Stimulated activated naive CD8-positive, alpha-beta T cell treated with anti-CD3 and anti-CD28 coated beads, Interleukin-15, Interleukin-2, amounts not matched to agents 100 ng/mL and 50 ng/mL, for 24 hours (primary cell): ENCODE data around the gene PRDX1.
"Not testable (repeated sequence)": the region's sequence is repeated elsewhere in the genome, so short reads cannot be mapped to it uniquely, and the experiment has no call there.

Source experiments
- H3K27ac Mint-ChIP-seq: one replicate; pipeline ENCODE4 v1.8.0; 2021; ENCODE audit warnings: mild to moderate bottlenecking, mixed read lengths
- H3K27me3 Mint-ChIP-seq: one replicate; pipeline ENCODE4 v1.8.0; 2021; ENCODE audit warnings: mixed read lengths
- H3K36me3 Mint-ChIP-seq: one replicate; pipeline ENCODE4 v1.8.0; 2021; ENCODE audit warnings: low read depth, mixed read lengths
- H3K4me1 Mint-ChIP-seq: one replicate; pipeline ENCODE4 v1.8.0; 2021; ENCODE audit warnings: low read depth, mixed read lengths
- H3K4me3 Mint-ChIP-seq: one replicate; pipeline ENCODE4 v1.8.0; 2021; ENCODE audit warnings: mild to moderate bottlenecking, mixed read lengths
- H3K9me3 Mint-ChIP-seq: one replicate; pipeline ENCODE4 v1.8.0; 2021; ENCODE audit warnings: mixed read lengths

Gene PRDX1

DNA sequence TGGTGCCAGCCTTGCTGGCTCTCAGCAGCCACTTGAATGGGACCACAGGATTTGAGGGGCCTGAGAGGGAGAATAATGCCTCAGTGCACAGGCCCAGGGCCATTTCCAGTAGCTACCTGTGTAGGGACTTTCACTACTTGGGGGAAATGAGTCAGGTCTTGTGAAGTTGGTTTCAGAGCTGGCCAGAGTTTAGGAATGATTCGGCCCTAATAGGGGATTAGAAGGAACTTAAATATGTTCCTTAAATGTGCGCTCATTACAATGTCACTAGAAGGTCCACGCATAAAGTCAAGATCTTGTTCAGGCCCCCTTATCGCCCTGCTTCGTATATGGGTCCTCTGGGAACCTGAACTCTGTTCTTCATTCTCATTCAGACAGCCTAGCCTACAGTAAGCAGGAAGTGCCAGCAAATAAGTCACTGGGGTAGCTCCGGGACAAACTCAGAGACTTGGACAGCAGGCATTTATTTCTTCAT is 23.4 kb upstream of the PRDX1 start:
- H3K36me3 Mint-ChIP-seq, result no peaks in the 10 kb centered on the region
- no peaks in the 10 kb centered on the region for H3K9me3 Mint-ChIP-seq
- H3K27ac Mint-ChIP-seq, result peak overlapping the region; percentile 77

DNA sequence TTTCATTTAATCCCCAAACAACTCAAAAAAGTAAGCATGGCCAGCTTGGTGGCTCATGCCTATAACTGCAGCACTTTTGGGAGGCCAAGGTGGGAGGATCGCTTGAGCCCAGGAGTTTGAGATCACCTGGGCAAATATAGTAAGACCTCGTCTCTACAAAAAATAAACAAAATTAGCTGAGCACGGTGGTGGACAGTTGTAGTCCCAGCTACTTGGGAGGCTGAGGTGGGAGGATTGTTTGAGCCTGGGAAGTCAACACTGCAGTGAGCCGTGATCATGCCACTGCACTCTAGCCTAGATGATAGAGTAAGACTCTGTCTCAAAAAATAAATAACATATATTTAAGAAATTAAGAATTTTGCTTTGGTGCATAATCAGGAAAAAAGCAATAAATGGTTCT is 22.8 kb upstream of the PRDX1 start:
- Mint-ChIP-seq H3K9me3 (no peaks in the 10 kb centered on the region), H3K27me3 (no peaks in the 10 kb centered on the region), H3K4me1 (peaks cover 52% of the 10 kb centered on the region), H3K36me3 (no peaks in the 10 kb centered on the region), H3K27ac (peak overlapping the region; percentile 89), H3K4me3 (peak overlapping the region; percentile 71)

More for the DNA sequence above, 23.4 kb upstream of the PRDX1 start:
- H3K27me3 Mint-ChIP-seq, result no peaks in the 10 kb centered on the region
- peak overlapping the region; percentile 56 for H3K4me3 Mint-ChIP-seq
- peaks cover 55% of the 10 kb centered on the region for H3K4me1 Mint-ChIP-seq

DNA sequence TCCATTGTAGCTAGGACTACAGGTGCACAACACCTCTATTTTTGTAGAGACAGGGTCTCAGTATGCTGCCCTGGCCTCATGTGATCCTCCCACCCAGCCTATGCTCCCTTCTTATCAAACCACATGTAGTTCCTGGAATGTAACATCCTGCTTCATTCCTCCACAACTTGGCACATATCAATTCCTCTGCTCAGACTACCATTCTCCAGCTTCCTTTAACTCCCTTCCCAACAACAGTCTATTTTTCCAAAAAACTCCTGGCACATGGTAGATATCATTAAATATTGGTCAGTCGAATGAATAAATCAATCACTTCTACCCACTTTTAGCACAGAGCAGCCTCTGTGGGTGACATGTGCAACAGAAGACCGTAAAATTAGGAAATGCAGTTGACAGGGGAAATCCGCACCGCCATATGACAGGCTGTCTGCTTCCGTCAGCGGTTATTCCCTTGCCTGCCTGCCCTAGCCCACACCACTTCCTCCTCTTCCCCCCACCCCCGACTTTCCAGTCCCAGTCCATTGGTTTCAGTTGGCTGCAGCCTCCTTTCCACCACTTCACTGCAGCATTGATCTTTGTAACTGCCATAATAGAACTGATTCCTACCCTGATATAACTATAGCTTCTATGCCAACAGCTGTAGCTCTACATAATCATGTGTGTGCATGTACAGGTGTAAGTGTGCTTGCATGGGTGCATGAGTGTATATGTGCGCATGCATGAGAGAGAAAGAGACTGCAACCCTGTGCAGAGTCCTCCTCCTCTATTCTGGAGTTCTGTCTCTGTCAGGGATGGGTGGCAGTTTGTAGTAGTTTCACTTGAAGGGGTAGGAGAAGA is 22.1 kb upstream of the PRDX1 start:
- Mint-ChIP-seq H3K27ac (peak overlapping the region; percentile 89), H3K4me1 (peaks cover 50% of the 10 kb centered on the region), H3K36me3 (no peaks in the 10 kb centered on the region), H3K27me3 (no peaks in the 10 kb centered on the region), H3K4me3 (peak overlapping the region; percentile 71), H3K9me3 (no peaks in the 10 kb centered on the region)

DNA sequence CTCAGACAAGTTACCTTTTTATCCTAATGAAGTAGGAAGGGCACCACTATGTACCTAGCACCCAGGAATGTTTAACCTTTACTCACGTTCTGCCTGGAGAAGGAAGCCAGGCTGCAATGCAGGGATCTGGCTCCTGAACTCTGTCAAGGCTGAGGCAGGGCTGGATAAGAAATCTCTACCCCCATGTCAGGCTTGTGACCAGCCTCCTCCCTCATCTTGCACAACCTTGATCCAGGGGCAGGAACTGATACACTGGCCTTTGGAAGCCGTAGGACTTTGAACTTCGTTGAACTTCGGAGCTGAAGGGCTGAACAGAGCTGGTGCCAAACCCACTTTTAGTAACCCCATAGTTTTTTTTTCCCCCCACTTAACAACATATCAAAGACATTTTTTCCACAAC is 20.9 kb upstream of the PRDX1 start:
- Mint-ChIP-seq H3K4me3 (no peak overlapping the region), H3K36me3 (no peaks in the 10 kb centered on the region), H3K27ac (no peak overlapping the region), H3K9me3 (no peaks in the 10 kb centered on the region), H3K4me1 (peaks cover 51% of the 10 kb centered on the region), H3K27me3 (no peaks in the 10 kb centered on the region)

DNA sequence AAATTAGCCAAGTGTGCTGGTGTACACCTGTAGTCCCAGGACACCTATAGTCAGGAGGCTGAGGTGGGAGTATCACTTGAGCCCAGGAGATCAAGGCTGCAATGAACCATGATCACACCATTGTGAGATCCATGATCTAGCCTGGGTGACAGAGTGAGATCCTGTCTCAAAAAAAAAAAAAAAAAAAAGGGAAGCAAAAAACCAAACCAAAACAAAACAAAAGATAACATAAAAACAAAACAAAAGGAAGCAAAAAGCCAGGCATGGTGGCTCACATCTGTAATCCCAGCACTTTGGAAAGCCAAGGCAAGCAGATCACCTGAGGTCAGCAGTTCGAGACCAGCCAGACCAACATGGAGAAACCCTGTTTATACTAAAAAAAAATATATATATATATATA is 19.5 kb upstream of the PRDX1 start:
- peaks cover 57% of the 10 kb centered on the region for H3K4me1 Mint-ChIP-seq
- H3K27ac Mint-ChIP-seq, result no peak overlapping the region
- H3K27me3 Mint-ChIP-seq, result no peaks in the 10 kb centered on the region
- H3K36me3 Mint-ChIP-seq, result no peaks in the 10 kb centered on the region
- no peaks in the 10 kb centered on the region for H3K9me3 Mint-ChIP-seq
- H3K4me3 Mint-ChIP-seq, result no peak overlapping the region

DNA sequence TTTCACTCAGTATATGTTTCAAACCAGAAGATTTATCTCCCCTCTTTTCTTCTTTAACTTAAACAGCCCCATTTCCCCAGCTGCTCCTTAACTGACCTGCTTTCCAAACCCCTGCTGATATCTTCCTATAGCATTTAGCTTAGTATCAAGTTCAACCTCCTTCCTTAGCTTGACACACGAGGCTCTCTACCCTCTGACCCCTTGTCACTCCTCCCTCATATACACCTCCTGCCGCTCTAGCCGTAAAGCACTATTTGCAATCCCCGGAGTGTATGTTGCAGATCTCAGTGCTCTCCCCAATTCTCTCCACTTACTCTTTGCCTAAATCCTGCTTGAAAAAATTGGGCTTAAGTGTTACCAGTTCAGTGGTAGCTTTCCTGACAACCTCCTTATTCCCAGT is 15.2 kb upstream of the PRDX1 start:
- H3K4me3 Mint-ChIP-seq, result no peak overlapping the region
- no peaks in the 10 kb centered on the region for H3K36me3 Mint-ChIP-seq
- H3K27ac Mint-ChIP-seq, result peak overlapping the region; percentile 5
- no peaks in the 10 kb centered on the region for H3K9me3 Mint-ChIP-seq
- H3K4me1 Mint-ChIP-seq, result peaks cover 28% of the 10 kb centered on the region
- peaks cover 3% of the 10 kb centered on the region for H3K27me3 Mint-ChIP-seq

DNA sequence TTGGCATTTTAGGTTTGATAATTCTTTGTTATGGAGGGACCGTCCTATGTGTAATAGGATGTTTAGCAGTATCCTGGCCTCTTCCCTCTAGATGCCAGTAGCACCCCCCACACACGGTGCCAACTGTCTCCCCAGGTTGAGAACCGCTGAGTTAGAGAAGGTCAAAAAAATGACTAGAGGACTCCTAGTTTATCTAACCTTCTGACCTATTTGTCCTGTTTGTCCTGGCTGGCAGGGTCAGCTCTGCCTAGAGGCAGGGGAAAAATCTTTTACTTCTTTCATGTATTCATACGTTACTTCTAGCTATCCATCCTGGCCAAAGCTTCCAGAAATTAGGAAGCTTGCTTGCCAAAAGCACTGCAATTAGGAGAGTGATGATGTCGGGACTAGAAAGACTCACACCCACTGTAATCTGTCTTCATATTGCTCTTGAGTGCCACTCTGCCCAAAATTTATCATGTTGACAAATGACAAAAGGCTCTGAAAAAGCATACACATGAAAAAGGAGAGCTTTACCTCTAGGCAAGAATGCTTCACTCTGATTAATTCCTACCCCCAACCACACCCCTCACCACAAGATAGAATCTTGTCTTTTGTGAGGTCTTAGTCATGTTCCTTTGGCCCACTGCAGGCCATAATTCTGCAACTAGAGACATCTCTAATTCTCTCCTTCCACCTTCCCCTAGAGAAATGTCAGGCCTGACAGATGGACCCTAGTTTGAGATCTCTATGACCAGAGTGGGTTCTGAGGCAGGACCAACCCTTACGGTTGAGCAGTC is 14.5 kb upstream of the PRDX1 start:
- peak overlapping the region; percentile 42 for H3K27ac Mint-ChIP-seq
- no peaks in the 10 kb centered on the region for H3K9me3 Mint-ChIP-seq
- H3K4me3 Mint-ChIP-seq, result no peak overlapping the region
- H3K36me3 Mint-ChIP-seq, result no peaks in the 10 kb centered on the region
- H3K4me1 Mint-ChIP-seq, result peaks cover 27% of the 10 kb centered on the region
- peaks cover 3% of the 10 kb centered on the region for H3K27me3 Mint-ChIP-seq

DNA sequence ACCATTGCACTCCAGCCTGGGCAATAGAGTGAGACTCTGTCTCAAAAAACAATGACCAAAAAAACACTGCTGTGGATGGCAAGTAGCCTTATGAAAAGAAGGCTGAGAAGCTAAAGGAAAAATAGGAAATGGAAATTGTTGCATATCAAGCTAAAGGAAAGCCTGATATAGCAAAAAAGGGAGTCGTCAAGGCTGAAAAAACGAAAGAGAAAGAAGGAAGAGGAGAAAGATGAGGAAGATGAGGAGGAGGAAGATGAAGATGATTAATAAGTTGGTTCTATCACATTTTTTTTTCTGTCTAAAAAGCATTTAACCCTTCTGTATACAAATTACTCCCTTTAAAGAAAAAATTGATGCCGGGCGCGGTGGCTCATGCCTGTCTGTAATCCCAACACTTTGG is 10.2 kb upstream of the PRDX1 start:
- Mint-ChIP-seq H3K36me3 (no peaks in the 10 kb centered on the region), H3K27ac (no peak overlapping the region), H3K9me3 (no peaks in the 10 kb centered on the region), H3K4me1 (peaks cover 19% of the 10 kb centered on the region), H3K4me3 (no peak overlapping the region), H3K27me3 (peaks cover 3% of the 10 kb centered on the region)

DNA sequence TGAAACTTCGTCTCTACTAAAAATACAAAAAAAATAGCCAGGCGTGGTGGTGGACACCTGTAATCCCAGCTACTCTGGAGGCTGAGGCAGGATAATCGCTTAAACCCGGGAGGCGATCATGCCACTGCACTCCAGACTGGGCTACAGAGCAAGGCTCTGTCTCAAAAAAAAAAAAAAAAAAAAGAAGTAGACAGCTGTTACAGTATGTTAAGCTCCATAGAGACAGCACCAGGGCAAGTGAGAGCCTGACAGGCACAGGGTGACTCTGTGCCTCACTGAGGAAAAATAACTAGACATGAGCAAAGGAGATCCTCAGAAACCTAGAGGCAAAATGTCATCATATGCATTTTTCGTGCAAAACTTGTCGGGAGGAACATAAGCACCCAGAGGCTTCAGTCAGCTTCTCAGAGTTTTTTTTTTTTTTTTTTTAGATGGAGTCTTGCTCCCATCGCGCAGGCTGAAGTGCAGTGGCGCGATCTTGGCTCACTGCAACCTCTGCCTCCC is 9.0 kb upstream of the PRDX1 start:
- no peak overlapping the region for H3K4me3 Mint-ChIP-seq
- peaks cover 7% of the 10 kb centered on the region for H3K4me1 Mint-ChIP-seq
- no peaks in the 10 kb centered on the region for H3K36me3 Mint-ChIP-seq
- no peaks in the 10 kb centered on the region for H3K9me3 Mint-ChIP-seq
- no peak overlapping the region for H3K27ac Mint-ChIP-seq
- H3K27me3 Mint-ChIP-seq, result peaks cover 10% of the 10 kb centered on the region

DNA sequence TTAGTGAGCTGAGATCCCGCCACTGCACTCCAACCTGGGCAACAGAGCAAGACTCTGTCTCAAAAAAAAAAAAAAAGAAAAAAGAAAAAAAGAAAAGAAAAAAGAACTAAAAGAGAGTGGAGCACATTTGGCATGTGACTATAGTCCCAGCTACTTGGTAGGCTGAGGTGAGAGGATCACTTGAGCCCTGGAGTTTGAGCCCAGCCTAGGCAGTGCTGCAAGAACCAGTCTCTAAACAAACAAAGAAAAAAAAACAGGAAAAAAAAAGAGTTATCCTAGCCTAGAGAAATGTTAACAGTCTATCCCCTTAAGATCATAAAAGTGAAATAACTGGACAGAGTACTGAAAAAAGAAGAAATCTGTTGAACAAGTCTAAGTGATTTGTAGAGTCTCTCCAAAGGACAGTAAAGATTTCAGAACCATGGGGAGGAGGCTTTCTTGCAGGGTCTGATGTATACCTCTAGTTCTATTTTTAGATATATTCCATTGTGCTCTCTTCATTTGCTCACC is 4.5 kb upstream of the PRDX1 start:
- Mint-ChIP-seq H3K9me3 (no peaks in the 10 kb centered on the region), H3K27ac (no peak overlapping the region), H3K4me1 (peaks cover 35% of the 10 kb centered on the region), H3K4me3 (no peak overlapping the region), H3K36me3 (no peaks in the 10 kb centered on the region), H3K27me3 (peaks cover 11% of the 10 kb centered on the region)

DNA sequence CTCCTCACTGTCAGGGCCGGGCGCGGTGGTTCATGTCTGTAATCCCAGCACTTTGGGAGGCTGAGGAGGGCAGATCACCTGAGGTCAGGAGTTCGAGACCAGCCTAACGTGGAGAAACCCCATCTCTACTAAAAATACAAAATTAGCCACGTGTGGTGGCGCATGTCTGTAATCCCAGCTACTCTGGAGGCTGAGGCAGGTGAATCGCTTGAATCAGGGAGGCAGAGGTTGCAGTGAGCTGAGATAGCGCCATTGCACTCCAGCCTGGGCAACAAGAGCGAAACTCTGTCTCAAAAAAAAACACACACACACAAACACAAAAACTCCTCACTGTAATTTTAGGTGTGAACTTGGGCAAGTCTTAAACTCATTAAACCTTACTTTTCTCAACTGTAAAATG is 2.3 kb upstream of the PRDX1 start:
- H3K27me3 Mint-ChIP-seq, result peaks cover 11% of the 10 kb centered on the region

DNA sequence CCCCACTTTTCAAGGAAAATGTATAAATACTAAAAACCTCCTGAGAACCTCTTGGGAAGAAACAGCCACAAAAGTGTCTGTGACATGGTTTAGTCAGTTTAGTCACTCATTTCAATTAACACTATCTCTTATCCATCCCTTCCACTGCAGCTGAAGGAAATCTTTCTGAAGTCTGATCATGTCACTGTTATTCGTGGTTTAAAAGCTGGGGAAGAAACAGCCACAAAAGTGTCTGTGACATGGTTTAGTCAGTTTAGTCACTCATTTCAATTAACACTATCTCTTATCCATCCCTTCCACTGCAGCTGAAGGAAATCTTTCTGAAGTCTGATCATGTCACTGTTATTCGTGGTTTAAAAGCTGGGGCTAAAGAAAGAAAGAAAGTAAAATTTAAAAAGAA is 1.8 kb upstream of the PRDX1 start:
- H3K36me3 Mint-ChIP-seq, result peaks cover 10% of the 10 kb centered on the region
- peaks cover 52% of the 10 kb centered on the region for H3K4me1 Mint-ChIP-seq
- H3K4me3 Mint-ChIP-seq, result peak overlapping the region; percentile 45
- H3K27me3 Mint-ChIP-seq, result peaks cover 11% of the 10 kb centered on the region
- not testable (repeated sequence) for H3K9me3 Mint-ChIP-seq
- H3K27ac Mint-ChIP-seq, result peak overlapping the region; percentile 94

More for the DNA sequence above, 2.3 kb upstream of the PRDX1 start:
- not testable (repeated sequence) for H3K9me3 Mint-ChIP-seq, H3K36me3 Mint-ChIP-seq, H3K4me3 Mint-ChIP-seq, H3K27ac Mint-ChIP-seq
- H3K4me1 Mint-ChIP-seq, result peaks cover 47% of the 10 kb centered on the region

DNA sequence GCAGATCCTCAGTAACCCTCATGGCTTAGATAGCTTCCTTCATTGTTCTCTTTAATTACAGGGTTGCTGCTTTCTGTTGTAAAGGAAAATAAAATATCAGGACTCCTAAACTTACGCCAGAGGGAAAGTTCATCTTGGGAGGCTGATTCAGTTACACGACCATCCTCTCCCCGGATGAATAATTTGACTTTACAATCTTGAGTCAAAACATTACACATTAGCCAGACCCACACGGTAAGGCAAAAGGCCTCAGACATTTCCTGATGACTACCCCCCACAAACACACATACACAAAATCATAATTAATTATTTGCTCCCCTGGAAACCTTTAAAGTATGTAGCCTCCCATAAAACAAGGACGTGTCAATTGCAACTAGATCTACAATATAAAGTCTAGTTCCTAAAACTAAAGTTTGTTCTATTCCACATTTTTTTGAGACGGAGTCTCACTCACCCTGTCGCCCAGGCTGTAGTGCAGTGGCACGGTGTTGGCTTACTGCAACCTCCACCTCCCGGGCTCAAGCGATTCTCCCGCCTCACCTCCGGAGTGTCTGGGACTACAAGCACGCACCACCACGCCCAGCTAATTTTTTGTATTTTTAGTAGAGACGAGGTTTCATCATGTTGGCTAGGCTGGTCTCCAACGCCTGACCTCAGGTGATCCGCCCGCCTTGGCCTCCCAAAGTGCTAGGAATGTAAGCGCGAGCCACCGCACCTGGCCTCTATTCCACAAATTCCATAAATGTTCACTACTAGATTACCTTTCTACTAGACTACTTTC is 830 bp upstream of the PRDX1 start:
- Mint-ChIP-seq H3K4me1 (peaks cover 54% of the 10 kb centered on the region), H3K9me3 (no peaks in the 10 kb centered on the region), H3K4me3 (peak overlapping the region; percentile 96), H3K27me3 (peaks cover 11% of the 10 kb centered on the region), H3K36me3 (peaks cover 15% of the 10 kb centered on the region), H3K27ac (peak overlapping the region; percentile 98)

DNA sequence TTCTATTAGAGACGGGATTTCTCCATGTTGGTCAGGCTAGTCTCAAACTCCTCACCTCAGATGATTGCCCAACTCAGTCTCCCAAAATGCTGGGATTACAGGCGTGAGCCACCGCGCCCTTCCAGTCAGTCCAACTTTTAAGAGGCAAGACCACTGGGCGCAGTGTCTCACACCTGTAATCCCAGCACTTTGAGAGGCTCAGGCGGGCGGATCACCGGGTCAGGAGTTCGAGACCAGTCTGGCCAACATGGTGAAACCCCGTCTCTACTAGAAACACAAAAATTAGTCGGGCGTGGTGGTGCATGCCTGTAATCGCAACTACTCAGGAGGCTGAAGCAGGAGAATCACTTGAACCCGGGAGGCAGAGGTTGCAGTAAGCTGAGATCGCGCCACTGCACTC is 1.9 kb downstream of the PRDX1 start:
- Mint-ChIP-seq H3K36me3 (peaks cover 42% of the 10 kb centered on the region), H3K27ac (peak overlapping the region; percentile 79), H3K4me3 (peak overlapping the region; percentile 96), H3K4me1 (peaks cover 75% of the 10 kb centered on the region)
- H3K27me3 Mint-ChIP-seq, H3K9me3 Mint-ChIP-seq: not testable (repeated sequence)
